GM12878 (cell line): ENCODE results near the gene C21orf58. TPM values are rescaled to one million over a fixed set of nuclear protein-coding genes. Genes with fewer than 3 reads are reported as not detected.

Experiments used
- ATAC-seq: fragments of 200-7000 bp; cut with Tn5 transposase; 3 replicates; pipeline ENCODE4 v1.9.1; 2020; ENCODE audit warnings: mild to moderate bottlenecking, moderate library complexity
- BruUV-seq: library from RNA; stranded (reverse); fragments of 400-500 nt; replicated peaks from 2 replicates; lab custom pipeline; 2021; lab: Mats Ljungman, UMichigan
- CTCF ChIA-PET: fragments of 300-600 bp; sonication (Branson Sonifier 250); formaldehyde crosslinking; extraction: SDS; loops from one replicate; lab custom pipeline; 2021; ENCODE audit warnings: inconsistent platforms; lab: Yijun Ruan, JAX
- POLR2A ChIA-PET: fragments of 350-600 bp; formaldehyde crosslinking; extraction: SDS; loops from one replicate; lab custom pipeline; 2021; ENCODE audit warnings: inconsistent platforms; lab: Charles Lee
- RAD21 ChIA-PET: fragments of 300-600 bp; sonication (Branson Sonifier 250); formaldehyde crosslinking; loops from one replicate; lab custom pipeline; 2023; ENCODE audit warnings: antibody characterized with exemption; ENCODE audit not compliant: unreplicated experiment; lab: Charles Lee
- SMC1A ChIA-PET: fragments of 300-600 bp; sonication (Branson Sonifier 250); formaldehyde crosslinking; loops from one replicate; lab custom pipeline; 2023; ENCODE audit not compliant: unreplicated experiment, uncharacterized antibody; lab: Charles Lee
- DNase-seq: peaks from one replicate; pipeline ENCODE4 v3.0.0-alpha.2; 2011; ENCODE audit warnings: low read depth, low spot score
- FAIRE-seq: peaks from 3 replicates; lab custom pipeline; 2011; peaks lifted over from hg19 to GRCh38; lab: Jason Lieb, UNC
- H2AFZ ChIP-seq: 2 replicates; pipeline ENCODE4 v1.6.0; 2011; ENCODE audit warnings: low read depth, low read length, control low read depth; ENCODE audit not compliant: control insufficient read depth
- H3K27ac ChIP-seq: 2 replicates; pipeline ENCODE4 v1.5.1; 2011; ENCODE audit warnings: control low read depth; ENCODE audit not compliant: control insufficient read depth, insufficient read depth
- H3K27me3 ChIP-seq, 2 experiments: replicated peaks in 1 of 2; 2 replicates each; pipeline versions ENCODE4 v1.6.0 to v1.6.1; 2011; ENCODE audit warnings: low read length in 1 of 2; ENCODE audit not compliant: control insufficient read depth in 2 of 2, insufficient read depth in 2 of 2
- H3K36me3 ChIP-seq, 2 experiments: 2 replicates each; pipeline ENCODE4 v1.5.1; 2011; ENCODE audit warnings: low read length in 1 of 2; ENCODE audit not compliant: control insufficient read depth in 2 of 2, insufficient read depth in 2 of 2
- H3K4me1 ChIP-seq: 2 replicates; pipeline ENCODE4 v1.6.1; 2011; ENCODE audit warnings: mild to moderate bottlenecking, low read length, moderate library complexity, mixed read lengths; ENCODE audit not compliant: control insufficient read depth, insufficient read depth
- H3K4me2 ChIP-seq: 2 replicates; pipeline ENCODE4 v1.6.0; 2011; ENCODE audit warnings: control low read depth; ENCODE audit not compliant: control insufficient read depth, insufficient read depth
- H3K4me3 ChIP-seq: fragments of 200-600 bp; sonication (generic); 2 replicates; pipeline ENCODE4 v1.5.1; 2016
- H3K79me2 ChIP-seq: 2 replicates; pipeline ENCODE4 v1.6.0; 2011; ENCODE audit warnings: low read length; ENCODE audit not compliant: control insufficient read depth, insufficient read depth
- H3K9ac ChIP-seq: 2 replicates; pipeline ENCODE4 v1.8.0; 2011; ENCODE audit warnings: low read length, control low read depth, mixed read lengths; ENCODE audit not compliant: control insufficient read depth, insufficient read depth
- H3K9me3 ChIP-seq: replicated peaks from 3 replicates; pipeline ENCODE4 v1.5.1; 2011; ENCODE audit warnings: mild to moderate bottlenecking, low read length; ENCODE audit not compliant: control insufficient read depth, insufficient read depth
- H4K20me1 ChIP-seq: 2 replicates; pipeline ENCODE4 v1.6.0; 2011; ENCODE audit not compliant: control insufficient read depth, insufficient read depth
- BACH1 ChIP-seq: fragments of 450-650 bp; IDR thresholded peaks from 2 replicates; pipeline ENCODE4 v1.6.1; 2017; ENCODE audit warnings: mild to moderate bottlenecking, borderline replicate concordance
- BCL11A ChIP-seq: IDR thresholded peaks from 2 replicates; pipeline ENCODE4 v1.6.1; 2011; ENCODE audit warnings: low read depth, low read length
- BCLAF1 ChIP-seq: fragments of 450-650 bp; IDR thresholded peaks from 2 replicates; pipeline ENCODE4 v1.6.1; 2017; ENCODE audit warnings: antibody characterized with exemption, mild to moderate bottlenecking, moderate library complexity
- BHLHE40 ChIP-seq, 2 experiments: fragments of 450-650 bp in 1 of 2; IDR thresholded peaks; 2 replicates each; pipeline ENCODE4 v1.6.1; 2011 to 2017; ENCODE audit warnings: low read depth in 2 of 2, borderline replicate concordance in 1 of 2, improper control_type of control experiment in 1 of 2, low read length in 1 of 2, mild to moderate bottlenecking in 1 of 2
- CHD4 ChIP-seq: fragments of 200-600 bp; sonication (generic); IDR thresholded peaks from 2 replicates; pipeline ENCODE4 v1.6.1; 2016; ENCODE audit warnings: mild to moderate bottlenecking
- CREB1 ChIP-seq: IDR thresholded peaks from 2 replicates; pipeline ENCODE4 v1.6.1; 2012; ENCODE audit warnings: low read depth, mild to moderate bottlenecking, inconsistent platforms
- IKZF1 ChIP-seq: fragments of 450-650 bp; conservative IDR thresholded peaks from 2 replicates; pipeline ENCODE4 v1.6.1; 2017; ENCODE audit warnings: antibody characterized with exemption, mild to moderate bottlenecking
- KAT2A ChIP-seq: conservative IDR thresholded peaks from 2 replicates; pipeline ENCODE4 v1.6.1; 2011; ENCODE audit warnings: low read depth, low read length; ENCODE audit not compliant: control insufficient read depth
- KLF5 ChIP-seq: fragments of 450-650 bp; IDR thresholded peaks from 2 replicates; pipeline ENCODE4 v1.6.1; 2014; ENCODE audit warnings: mild to moderate bottlenecking; ENCODE audit not compliant: partially characterized antibody
- MTA2 ChIP-seq: fragments of 450-650 bp; IDR thresholded peaks from 2 replicates; pipeline ENCODE4 v1.6.1; 2016; ENCODE audit warnings: low read depth, mild to moderate bottlenecking, moderate library complexity
- POLR2A ChIP-seq: IDR thresholded peaks from 2 replicates; pipeline ENCODE4 v1.6.1; 2011; ENCODE audit warnings: low read depth, mild to moderate bottlenecking, low read length
- POLR2AphosphoS5 ChIP-seq: IDR thresholded peaks from 2 replicates; pipeline ENCODE4 v1.6.1; 2011; ENCODE audit warnings: mild to moderate bottlenecking, low read length, inconsistent platforms
- TAF1 ChIP-seq: IDR thresholded peaks from 2 replicates; pipeline ENCODE4 v1.6.1; 2011; ENCODE audit warnings: mild to moderate bottlenecking, low read depth, low read length, borderline replicate concordance
- ZNF24 ChIP-seq: fragments of 450-650 bp; IDR thresholded peaks from 2 replicates; pipeline ENCODE4 v1.6.1; 2017; ENCODE audit warnings: antibody characterized with exemption, mild to moderate bottlenecking
- WGBS: methylation state at CpG from one replicate; pipeline ENCODE4 v1.1.6; 2016; ENCODE audit warnings: low lambda C conversion rate; ENCODE audit not compliant: insufficient replicate concordance, insufficient coverage; ENCODE audit errors: missing lambda C conversion rate; 5-methylcytosine and 5-hydroxymethylcytosine counted together
- in situ Hi-C: fragments of 300-500 bp; cut with MboI; formaldehyde crosslinking; loops from 9 replicates; pipeline ENCODE4 v1.14.3; 2018; ENCODE audit warnings: mixed read lengths
- intact Hi-C: fragments of 100-400 bp; cut with micrococcal nuclease; formaldehyde crosslinking; loops from one replicate; pipeline ENCODE4 v1.14.2; 2022; ENCODE audit not compliant: unreplicated experiment
- polyA plus RNA-seq, 11 experiments: library from polyadenylated mRNA; depleted of rRNA in 4 of 11; unstranded in 6 of 11; stranded (reverse) in 5 of 11; fragments of >200 nt; fragmentation: Nextera tagmentation in 4 of 11; fragmentation: Illumina TruSeq in 1 of 11; extraction: Ambion mirVana in 4 of 11; extraction: Trizol in 1 of 11; gene quantifications; 1 replicate in 1 of 11; 2 replicates in 10 of 11; pipeline versions ENCODE4 v1.2.1 to v1.2.3, GENCODE V29; 2011 to 2016; ENCODE audit warnings: inconsistent platforms in 2 of 11, missing spikeins in 2 of 11, low read depth in 1 of 11
- total RNA-seq, 4 experiments: library from RNA; depleted of rRNA in 3 of 4; stranded (reverse); fragments of >200 nt in 3 of 4; fragmentation: Illumina TruSeq in 1 of 4; extraction: Trizol in 1 of 4; gene quantifications; 2 replicates each; pipeline versions ENCODE4 v1.2.1 to v1.2.3, GENCODE V29; 2013 to 2021
- TF ChIP-seq, protein P1 (sequence below): fragments of 450-650 bp; conservative IDR thresholded peaks from 2 replicates; pipeline ENCODE4 v1.6.1; 2017; ENCODE audit warnings: mild to moderate bottlenecking, moderate library complexity

C21orf58 gene
- total and polyA plus RNA-seq, 10 of the 15 experiments (the other 5 are each of a cell fraction or from before 2014, with no cell fraction given): 1.1 to 22.3 (median 11.8) TPM

DNA sequence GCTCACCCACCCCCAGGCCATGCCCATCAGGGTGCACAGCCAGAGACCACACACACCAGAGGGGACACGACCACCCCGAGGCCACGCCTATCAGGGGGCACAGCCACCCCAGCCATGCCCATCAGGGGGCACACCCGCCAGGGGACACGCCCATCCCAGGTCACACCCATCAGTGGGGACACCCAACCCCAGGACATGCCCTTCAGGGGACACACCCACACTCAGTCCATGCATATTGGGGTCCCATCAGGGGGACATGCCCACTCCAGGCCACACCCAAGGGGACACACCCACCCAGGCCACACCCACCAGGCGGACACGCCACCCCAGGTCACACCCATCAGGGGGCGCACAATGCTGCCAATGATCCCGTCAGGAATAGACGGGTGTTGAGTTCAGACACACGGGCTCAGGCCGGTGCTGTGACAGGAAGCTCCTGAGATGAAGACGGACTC is 59.0 kb downstream of the C21orf58 start:
- H3K9me3 ChIP-seq: no peaks in the 10 kb centered on the region
- FAIRE-seq: no peak
- DNase-seq: no peak
- H3K27ac ChIP-seq: no peak overlapping the region
- TF ChIP-seq TAF1 (no peak), MTA2 (no peak), CHD4 (no peak), POLR2A (peak; percentile 47; the same call in 1 of the 2 replicates), BCL11A (no peak), POLR2AphosphoS5 (no peak)
- TF ChIP-seq, all 136 proteins: peak for 1
- in situ Hi-C loops: no loop called here
- POLR2A ChIA-PET: no interaction called here
- no peak overlapping the region for H3K9ac ChIP-seq
- no peak overlapping the region for H3K4me2 ChIP-seq
- CTCF ChIA-PET: no interaction called here
- RAD21 ChIA-PET: no interaction called here
- intact Hi-C loops: no loop called here
- no peak overlapping the region for H3K4me3 ChIP-seq
- H3K36me3 ChIP-seq: peaks cover 9 to 32% of the 10 kb centered on the region in 2 experiments
- H2AFZ ChIP-seq: no peak overlapping the region
- no TSS peak for BruUV-seq
- H4K20me1 ChIP-seq: no peaks in the 10 kb centered on the region
- no peak; the same call in 2 of the 3 replicates for ATAC-seq
- H3K4me1 ChIP-seq: no peaks in the 10 kb centered on the region
- SMC1A ChIA-PET: no interaction called here
- H3K27me3 ChIP-seq: no peaks in the 10 kb centered on the region
- H3K79me2 ChIP-seq: no peaks in the 10 kb centered on the region
- 96% methylated on average over 13 of the region's 13 CpGs for WGBS

DNA sequence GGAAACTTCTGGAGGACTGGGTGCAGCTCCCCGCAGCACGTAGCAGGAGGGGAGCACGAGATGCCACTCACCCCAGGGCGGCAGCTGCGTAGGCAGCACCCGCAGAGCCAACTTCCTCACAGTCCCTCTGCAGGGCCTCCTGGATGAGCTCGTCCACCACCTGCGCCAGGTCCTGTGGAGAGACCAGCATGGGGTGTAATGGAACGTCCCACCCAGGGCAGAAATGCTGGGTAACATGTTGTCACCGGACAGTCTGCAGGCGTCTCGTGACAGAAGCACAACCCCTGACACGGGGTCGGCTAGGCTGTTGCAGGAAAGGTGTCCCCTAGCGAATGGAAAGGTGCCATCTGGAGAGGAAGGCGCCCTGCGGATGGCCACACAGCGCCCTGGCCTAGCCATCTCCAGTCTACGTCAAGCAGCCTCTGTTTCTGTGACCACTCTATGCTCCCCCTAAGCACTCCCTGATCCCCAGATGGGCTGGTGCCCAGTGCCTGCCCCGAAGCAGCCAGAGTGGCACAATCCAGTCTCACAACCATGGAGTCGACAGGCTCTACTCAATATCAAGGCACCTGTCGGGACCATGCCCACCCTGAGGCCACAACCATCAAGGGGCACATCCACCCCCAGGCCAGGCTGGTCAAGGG is 59.5 kb downstream of the C21orf58 start:
- H3K79me2 ChIP-seq: no peaks in the 10 kb centered on the region
- H3K27me3 ChIP-seq: no peaks in the 10 kb centered on the region
- FAIRE-seq (no peak), DNase-seq (no peak), ATAC-seq (no peak)
- ChIA-PET SMC1A (no interaction called here), RAD21 (no interaction called here), CTCF (no interaction called here), POLR2A (no interaction called here)
- no peaks in the 10 kb centered on the region for H3K4me1 ChIP-seq
- peaks cover 9 to 29% of the 10 kb centered on the region in 2 experiments for H3K36me3 ChIP-seq
- no peak overlapping the region for H3K9ac ChIP-seq
- no peak overlapping the region for H3K4me2 ChIP-seq
- no peak overlapping the region for H3K27ac ChIP-seq
- H2AFZ ChIP-seq: no peak overlapping the region
- intact Hi-C loops (no loop called here), in situ Hi-C loops (no loop called here)
- no peaks in the 10 kb centered on the region for H4K20me1 ChIP-seq
- no peak overlapping the region for H3K4me3 ChIP-seq
- WGBS: 90% methylated on average over 18 of the region's 22 CpGs
- BruUV-seq: no TSS peak
- no peaks in the 10 kb centered on the region for H3K9me3 ChIP-seq
- TF ChIP-seq BACH1: no peak
- TF ChIP-seq BHLHE40 (IDR thresholded peaks at IDR 0.05; ENCODE audit: borderline replicate concordance in 1 of 2, low read depth in 2 of 2, low read length in 1 of 2): no peak
- TF ChIP-seq KAT2A: no peak
- no peak for TF ChIP-seq IKZF1
- TF ChIP-seq KLF5: no peak
- no peak for TF ChIP-seq CREB1
- TF ChIP-seq, protein P1, sequence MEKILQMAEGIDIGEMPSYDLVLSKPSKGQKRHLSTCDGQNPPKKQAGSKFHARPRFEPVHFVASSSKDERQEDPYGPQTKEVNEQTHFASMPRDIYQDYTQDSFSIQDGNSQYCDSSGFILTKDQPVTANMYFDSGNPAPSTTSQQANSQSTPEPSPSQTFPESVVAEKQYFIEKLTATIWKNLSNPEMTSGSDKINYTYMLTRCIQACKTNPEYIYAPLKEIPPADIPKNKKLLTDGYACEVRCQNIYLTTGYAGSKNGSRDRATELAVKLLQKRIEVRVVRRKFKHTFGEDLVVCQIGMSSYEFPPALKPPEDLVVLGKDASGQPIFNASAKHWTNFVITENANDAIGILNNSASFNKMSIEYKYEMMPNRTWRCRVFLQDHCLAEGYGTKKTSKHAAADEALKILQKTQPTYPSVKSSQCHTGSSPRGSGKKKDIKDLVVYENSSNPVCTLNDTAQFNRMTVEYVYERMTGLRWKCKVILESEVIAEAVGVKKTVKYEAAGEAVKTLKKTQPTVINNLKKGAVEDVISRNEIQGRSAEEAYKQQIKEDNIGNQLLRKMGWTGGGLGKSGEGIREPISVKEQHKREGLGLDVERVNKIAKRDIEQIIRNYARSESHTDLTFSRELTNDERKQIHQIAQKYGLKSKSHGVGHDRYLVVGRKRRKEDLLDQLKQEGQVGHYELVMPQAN: no peak
- TF ChIP-seq ZNF24: no peak
- no peak for TF ChIP-seq BCLAF1
